OCI-LY1 (cell line): Measurements from ENCODE around the gene KLHL29.

Source experiments
- H2AFZ ChIP-seq: fragments of 200-600 bp; sonication (generic), shearing (Covaris generic); 2 replicates; pipeline ENCODE4 v1.6.0; 2014; ENCODE audit warnings: antibody characterized with exemption, mild to moderate bottlenecking, low read length
- H3F3A ChIP-seq: fragments of 200-600 bp; sonication (generic), shearing (Covaris generic); 2 replicates; pipeline ENCODE4 v1.6.0; 2014; ENCODE audit warnings: mild to moderate bottlenecking, antibody characterized with exemption, low read length, moderate library complexity; ENCODE audit not compliant: insufficient read depth
- H3K27ac ChIP-seq: fragments of 200-600 bp; sonication (generic); 2 replicates; pipeline ENCODE4 v1.5.1; 2014; ENCODE audit warnings: low read length, mixed run types, mild to moderate bottlenecking, low read depth; ENCODE audit not compliant: poor library complexity, severe bottlenecking
- H3K27me3 ChIP-seq: fragments of 200-600 bp; sonication (generic); 2 replicates; pipeline ENCODE4 v1.6.0; 2014; ENCODE audit warnings: antibody characterized with exemption, mild to moderate bottlenecking, low read length, moderate library complexity; ENCODE audit not compliant: insufficient read depth
- H3K36me3 ChIP-seq: fragments of 200-600 bp; sonication (generic); 2 replicates; pipeline ENCODE4 v1.6.1; 2014; ENCODE audit warnings: mild to moderate bottlenecking, antibody characterized with exemption, low read length, moderate library complexity, mixed read lengths; ENCODE audit not compliant: insufficient read depth
- H3K4me1 ChIP-seq: fragments of 200-600 bp; sonication (generic); 2 replicates; pipeline ENCODE4 v1.5.1; 2014; ENCODE audit warnings: mild to moderate bottlenecking, low read length, moderate library complexity; ENCODE audit not compliant: insufficient read depth, severe bottlenecking
- H3K4me2 ChIP-seq: fragments of 200-600 bp; sonication (generic), shearing (Covaris generic); 2 replicates; pipeline ENCODE4 v1.6.1; 2014; ENCODE audit warnings: low read length
- H3K4me3 ChIP-seq: fragments of 200-600 bp; sonication (generic); 2 replicates; pipeline ENCODE4 v1.5.1; 2014; ENCODE audit warnings: low read length, low read depth, mild to moderate bottlenecking, mixed read lengths; ENCODE audit not compliant: poor library complexity, severe bottlenecking
- H3K79me2 ChIP-seq: fragments of 200-600 bp; shearing (Covaris generic); 2 replicates; pipeline ENCODE4 v1.6.1; 2016; ENCODE audit warnings: mixed run types, low read length, mixed read lengths; ENCODE audit not compliant: insufficient read depth
- H3K9ac ChIP-seq: fragments of 200-600 bp; sonication (generic), shearing (Covaris generic); 2 replicates; pipeline ENCODE4 v1.6.1; 2014; ENCODE audit warnings: mild to moderate bottlenecking, low read length, mixed read lengths
- H3K9me2 ChIP-seq: fragments of 200-600 bp; sonication (generic), shearing (Covaris generic); 2 replicates; pipeline ENCODE4 v1.6.1; 2014; ENCODE audit warnings: low read depth, mild to moderate bottlenecking, low read length, mixed read lengths
- H3K9me3 ChIP-seq: fragments of 200-600 bp; shearing (Covaris generic); 2 replicates; pipeline ENCODE4 v1.6.1; 2014; ENCODE audit warnings: low read length, mixed read lengths
- H4K20me1 ChIP-seq: fragments of 200-600 bp; sonication (generic), shearing (Covaris generic); 2 replicates; pipeline ENCODE4 v1.6.0; 2016; ENCODE audit warnings: mild to moderate bottlenecking, low read length; ENCODE audit not compliant: insufficient read depth
- EZH2 ChIP-seq: fragments of 200-600 bp; sonication (generic), shearing (Covaris generic); IDR thresholded peaks from 2 replicates; pipeline ENCODE4 v1.8.0; 2017; ENCODE audit warnings: borderline replicate concordance, mixed run types, mild to moderate bottlenecking, antibody characterized with exemption, low read length, moderate library complexity, mixed read lengths
- TF ChIP-seq, protein P1 (sequence below): fragments of 200-600 bp; sonication (generic), shearing (Covaris generic); IDR thresholded peaks from 2 replicates; pipeline ENCODE4 v1.5.1; 2017; ENCODE audit warnings: mild to moderate bottlenecking, antibody characterized with exemption, low read length, moderate library complexity, mixed read lengths

The KLHL29 gene

DNA sequence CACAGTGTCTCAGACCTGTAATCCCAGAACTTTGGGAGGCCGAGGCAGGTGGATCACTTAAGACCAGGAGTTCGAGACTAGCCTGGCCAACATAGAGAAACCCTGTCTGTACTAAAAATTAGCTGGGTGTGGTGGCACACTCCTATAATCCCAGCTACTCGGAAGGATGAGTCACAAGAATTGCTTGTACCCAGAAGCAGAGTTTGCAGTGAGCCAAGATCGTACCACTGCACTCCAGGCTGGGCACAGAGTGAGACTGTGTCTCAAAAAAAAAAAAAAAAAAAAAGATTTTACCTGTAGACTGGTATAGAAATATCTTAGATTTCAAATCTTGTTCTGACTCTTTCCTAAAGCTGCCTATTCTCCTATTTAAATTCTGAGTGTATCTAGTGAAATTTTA, 7.2 kb upstream of the KLHL29 start:
- no peaks in the 10 kb centered on the region for H3K36me3 ChIP-seq
- peaks cover 3% of the 10 kb centered on the region for H3K4me1 ChIP-seq
- no peak overlapping the region for H3K27ac ChIP-seq
- no peak overlapping the region for H3K9ac ChIP-seq
- no peak overlapping the region for H3K4me2 ChIP-seq
- H3K79me2 ChIP-seq = no peaks in the 10 kb centered on the region
- TF ChIP-seq EZH2 = no peak
- TF ChIP-seq, protein P1, sequence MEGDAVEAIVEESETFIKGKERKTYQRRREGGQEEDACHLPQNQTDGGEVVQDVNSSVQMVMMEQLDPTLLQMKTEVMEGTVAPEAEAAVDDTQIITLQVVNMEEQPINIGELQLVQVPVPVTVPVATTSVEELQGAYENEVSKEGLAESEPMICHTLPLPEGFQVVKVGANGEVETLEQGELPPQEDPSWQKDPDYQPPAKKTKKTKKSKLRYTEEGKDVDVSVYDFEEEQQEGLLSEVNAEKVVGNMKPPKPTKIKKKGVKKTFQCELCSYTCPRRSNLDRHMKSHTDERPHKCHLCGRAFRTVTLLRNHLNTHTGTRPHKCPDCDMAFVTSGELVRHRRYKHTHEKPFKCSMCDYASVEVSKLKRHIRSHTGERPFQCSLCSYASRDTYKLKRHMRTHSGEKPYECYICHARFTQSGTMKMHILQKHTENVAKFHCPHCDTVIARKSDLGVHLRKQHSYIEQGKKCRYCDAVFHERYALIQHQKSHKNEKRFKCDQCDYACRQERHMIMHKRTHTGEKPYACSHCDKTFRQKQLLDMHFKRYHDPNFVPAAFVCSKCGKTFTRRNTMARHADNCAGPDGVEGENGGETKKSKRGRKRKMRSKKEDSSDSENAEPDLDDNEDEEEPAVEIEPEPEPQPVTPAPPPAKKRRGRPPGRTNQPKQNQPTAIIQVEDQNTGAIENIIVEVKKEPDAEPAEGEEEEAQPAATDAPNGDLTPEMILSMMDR = no peak
- no peaks in the 10 kb centered on the region for H3K9me2 ChIP-seq
- H3K27me3 ChIP-seq = no peaks in the 10 kb centered on the region
- H2AFZ ChIP-seq = no peak overlapping the region
- H3F3A ChIP-seq = no peaks in the 10 kb centered on the region
- no peak overlapping the region for H3K4me3 ChIP-seq
- no peaks in the 10 kb centered on the region for H4K20me1 ChIP-seq
- no peaks in the 10 kb centered on the region for H3K9me3 ChIP-seq

DNA sequence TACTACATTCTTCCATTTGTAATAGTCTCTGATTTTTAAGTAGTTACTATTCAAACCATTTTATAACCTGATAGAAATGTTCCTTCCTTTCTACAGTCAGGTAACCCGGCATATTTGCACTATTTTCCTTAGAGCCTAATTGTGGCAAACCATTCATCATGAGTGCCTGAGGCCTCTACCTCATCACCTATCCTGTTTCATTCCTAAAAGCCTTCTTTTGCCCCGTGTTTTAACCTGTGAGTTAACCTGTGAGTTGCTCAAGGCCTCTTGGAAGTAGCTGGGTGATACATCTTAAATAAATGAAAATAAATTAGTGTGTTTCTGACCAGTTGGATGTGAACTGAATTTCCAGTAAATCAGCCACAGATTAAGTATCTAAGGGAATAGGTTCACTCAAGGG, 6.5 kb upstream of the KLHL29 start:
- TF ChIP-seq, protein P1 = no peak
- TF ChIP-seq EZH2 = no peak
- H3K9ac ChIP-seq = no peak overlapping the region
- no peak overlapping the region for H2AFZ ChIP-seq
- no peaks in the 10 kb centered on the region for H3K9me2 ChIP-seq
- no peaks in the 10 kb centered on the region for H3K27me3 ChIP-seq
- H3K36me3 ChIP-seq = no peaks in the 10 kb centered on the region
- no peaks in the 10 kb centered on the region for H4K20me1 ChIP-seq
- no peaks in the 10 kb centered on the region for H3K9me3 ChIP-seq
- no peak overlapping the region for H3K4me3 ChIP-seq
- no peaks in the 10 kb centered on the region for H3F3A ChIP-seq
- H3K4me2 ChIP-seq = no peak overlapping the region
- peaks cover 3% of the 10 kb centered on the region for H3K4me1 ChIP-seq
- no peak overlapping the region for H3K27ac ChIP-seq
- H3K79me2 ChIP-seq = no peaks in the 10 kb centered on the region

DNA sequence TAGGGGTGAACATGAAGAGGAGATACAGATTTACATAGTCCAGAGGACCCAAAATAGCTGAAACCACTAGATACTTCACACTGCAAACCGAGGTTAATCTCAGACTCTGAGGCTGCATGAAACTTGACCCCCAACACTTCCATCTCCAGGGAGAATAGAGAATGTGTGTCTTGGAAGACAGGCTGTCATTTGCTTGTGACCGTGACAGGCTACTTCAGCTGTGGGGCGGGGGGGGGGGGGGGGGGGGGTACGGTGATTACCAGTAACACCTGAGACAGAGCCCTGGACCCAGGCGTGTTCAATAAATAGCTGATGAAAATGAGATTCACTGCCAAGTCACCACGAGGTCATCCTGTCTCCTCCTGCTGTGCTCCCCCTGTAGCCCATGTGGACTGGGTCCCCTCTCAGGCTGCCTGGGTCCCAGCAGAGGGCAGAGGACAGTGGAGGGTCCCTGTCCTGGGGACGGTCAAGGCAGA, 5.7 kb upstream of the KLHL29 start:
- no peak overlapping the region for H3K4me3 ChIP-seq
- no peak overlapping the region for H3K4me2 ChIP-seq
- H3F3A ChIP-seq = no peaks in the 10 kb centered on the region
- H3K27ac ChIP-seq = no peak overlapping the region
- no peaks in the 10 kb centered on the region for H3K9me2 ChIP-seq
- H4K20me1 ChIP-seq = no peaks in the 10 kb centered on the region
- no peaks in the 10 kb centered on the region for H3K79me2 ChIP-seq
- H2AFZ ChIP-seq = no peak overlapping the region
- H3K9me3 ChIP-seq = no peaks in the 10 kb centered on the region
- no peaks in the 10 kb centered on the region for H3K27me3 ChIP-seq
- peaks cover 3% of the 10 kb centered on the region for H3K4me1 ChIP-seq
- H3K36me3 ChIP-seq = no peaks in the 10 kb centered on the region
- no peak overlapping the region for H3K9ac ChIP-seq
- TF ChIP-seq, protein P1 = no peak
- no peak for TF ChIP-seq EZH2
